Omental fat pad (tissue), 4 donors: ENCODE measurements around the gene SOX8. TPM values are rescaled to one million over a fixed set of nuclear protein-coding genes. Genes with fewer than 3 reads are reported as not detected.

ENCODE experiments used
- ATAC-seq: fragments of 150-250 bp; one replicate; pipeline ENCODE4 v1.9.1; 2016; ENCODE audit warnings: mild to moderate bottlenecking, moderate library complexity; ENCODE audit not compliant: low FRiP score
- DNase-seq: peaks from one replicate; pipeline ENCODE4 v3.0.0-alpha.2; 2019; ENCODE audit warnings: low spot score
- CTCF ChIP-seq, 3 donors: fragments of 450-650 bp; IDR thresholded peaks; one replicate each; pipeline ENCODE4 v1.5.1; 2016 to 2017; ENCODE audit warnings: antibody characterized with exemption in 3 of 3, mild to moderate bottlenecking in 3 of 3, moderate library complexity in 2 of 3
- total RNA-seq, 4 donors: library from RNA; depleted of rRNA; stranded (reverse); fragments of >200 nt; gene quantifications; one replicate each; pipeline ENCODE4 v1.1.0, GENCODE V29; 2016

SOX8 gene
- total RNA-seq, 4 donors from 2014 or later, result 0.19 to 2.9 (median 1.2) TPM

GRCh38 chr16:993731-994130 lies 12.2 kb downstream of the SOX8 start:
- ATAC-seq (no peak), DNase-seq (no peak)
- TF ChIP-seq CTCF (IDR thresholded peaks at IDR 0.05), result no peak

- ATAC-seq (no peak), DNase-seq (no peak)
- no peak for TF ChIP-seq CTCF (IDR thresholded peaks at IDR 0.05)
Measured at GRCh38 chr16:995087-995486, 13.5 kb downstream of the SOX8 start.

GRCh38 chr16:995783-996182 lies 14.2 kb downstream of the SOX8 start:
- ATAC-seq, result no peak
- DNase-seq, result no peak
- TF ChIP-seq CTCF (IDR thresholded peaks at IDR 0.05), result no peak

- no peak for TF ChIP-seq CTCF (IDR thresholded peaks at IDR 0.05)
- DNase-seq (no peak), ATAC-seq (no peak)
Measured at GRCh38 chr16:996681-997080, 15.1 kb downstream of the SOX8 start.

- DNase-seq (no peak), ATAC-seq (peak; percentile 48)
- no peak for TF ChIP-seq CTCF (IDR thresholded peaks at IDR 0.05)
Measured at GRCh38 chr16:997440-998051, 16.0 kb downstream of the SOX8 start.

GRCh38 chr16:998211-998610 lies 16.6 kb downstream of the SOX8 start:
- DNase-seq (no peak), ATAC-seq (no peak)
- no peak for TF ChIP-seq CTCF (IDR thresholded peaks at IDR 0.05)

GRCh38 chr16:998615-999014 lies 17.0 kb downstream of the SOX8 start:
- no peak for ATAC-seq
- TF ChIP-seq CTCF (IDR thresholded peaks at IDR 0.05), result no peak
- no peak for DNase-seq
